Gastroesophageal sphincter (tissue), 3 donors: ENCODE measurements around the gene BNIP5.

Experiments
- CTCF ChIP-seq, 4 experiments: fragments of 200-600 bp in 2 of 4; fragments of 450-650 bp in 2 of 4; sonication (generic) in 1 of 4; IDR thresholded peaks; one replicate each; pipeline ENCODE4 v1.5.1; 2017 to 2019; ENCODE audit warnings: antibody characterized with exemption in 4 of 4, mild to moderate bottlenecking in 2 of 4, moderate library complexity in 2 of 4
- POLR2A ChIP-seq, 2 donors: fragments of 450-650 bp; IDR thresholded peaks; one replicate each; pipeline ENCODE4 v1.6.1; 2017; ENCODE audit warnings: antibody characterized with exemption in 2 of 2, mild to moderate bottlenecking in 2 of 2, moderate library complexity in 1 of 2

GRCh38 chr6:36376742-36377141, 40.1 kb upstream of the BNIP5 start:
- TF ChIP-seq CTCF (IDR thresholded peaks at IDR 0.05) (no peak), POLR2A (IDR thresholded peaks at IDR 0.05) (no peak)
